GM23338 (cell line): ENCODE results near the gene SLC36A4. TPM values are rescaled to one million over a fixed set of nuclear protein-coding genes. Genes with fewer than 3 reads are reported as not detected.

Source experiments
- ATAC-seq: fragments of 200-7000 bp; cut with Tn5 transposase; 3 replicates; pipeline ENCODE4 v1.9.1; 2020
- DNase-seq: peaks from one replicate; pipeline ENCODE4 v3.0.0-alpha.2; 2015; ENCODE audit warnings: low spot score
- H2AFZ ChIP-seq: fragments of 200-600 bp; sonication (generic); 2 replicates; pipeline ENCODE4 v1.8.0; 2016; ENCODE audit warnings: antibody characterized with exemption, mild to moderate bottlenecking, moderate library complexity
- H3F3A ChIP-seq: fragments of 200-600 bp; sonication (generic); replicated peaks from 2 replicates; pipeline ENCODE4 v1.8.0; 2017; ENCODE audit warnings: antibody characterized with exemption, mixed run types, low read depth
- H3K27ac ChIP-seq: fragments of 200-600 bp; sonication (generic); 2 replicates; pipeline ENCODE4 v1.6.1; 2016; ENCODE audit warnings: low read depth
- H3K27me3 ChIP-seq: fragments of 200-600 bp; sonication (generic); 2 replicates; pipeline ENCODE4 v1.8.0; 2016; ENCODE audit warnings: mild to moderate bottlenecking, mixed run types, moderate library complexity; ENCODE audit not compliant: insufficient read depth
- H3K36me3 ChIP-seq: fragments of 200-600 bp; sonication (generic); 2 replicates; pipeline ENCODE4 v1.8.0; 2016; ENCODE audit warnings: mild to moderate bottlenecking; ENCODE audit not compliant: insufficient read depth
- H3K4me1 ChIP-seq: fragments of 200-600 bp; sonication (generic); 2 replicates; pipeline ENCODE4 v1.8.0; 2016; ENCODE audit warnings: mild to moderate bottlenecking, moderate library complexity; ENCODE audit not compliant: insufficient read depth
- H3K4me2 ChIP-seq: fragments of 200-600 bp; sonication (generic); 2 replicates; pipeline ENCODE4 v1.7.1; 2017; ENCODE audit warnings: mixed run types
- H3K4me3 ChIP-seq: fragments of 200-600 bp; sonication (generic); 2 replicates; pipeline ENCODE4 v1.6.1; 2016; ENCODE audit warnings: mixed run types
- H3K79me2 ChIP-seq: fragments of 200-600 bp; sonication (generic); replicated peaks from 2 replicates; pipeline ENCODE4 v1.8.0; 2017; ENCODE audit warnings: mild to moderate bottlenecking; ENCODE audit not compliant: insufficient read depth
- H3K9me2 ChIP-seq: fragments of 200-600 bp; sonication (generic); 2 replicates; pipeline ENCODE4 v1.8.0; 2017; ENCODE audit not compliant: insufficient read depth
- H4K20me1 ChIP-seq: fragments of 200-600 bp; sonication (generic); replicated peaks from 2 replicates; pipeline ENCODE4 v1.8.0; 2017; ENCODE audit warnings: mild to moderate bottlenecking; ENCODE audit not compliant: insufficient read depth
- H3K27ac Mint-ChIP-seq: 2 replicates; pipeline ENCODE4 v1.8.0; 2020; ENCODE audit warnings: inconsistent platforms, mild to moderate bottlenecking, moderate library complexity, mixed read lengths
- H3K27me3 Mint-ChIP-seq: 3 replicates; pipeline ENCODE4 v1.8.0; 2022; ENCODE audit warnings: low read depth, mild to moderate bottlenecking, moderate library complexity, mixed read lengths, inconsistent platforms; ENCODE audit not compliant: insufficient read depth, poor library complexity
- H3K36me3 Mint-ChIP-seq: 3 replicates; pipeline ENCODE4 v1.8.0; 2021; ENCODE audit warnings: low read depth, mild to moderate bottlenecking, inconsistent platforms, moderate library complexity, mixed read lengths
- H3K4me1 Mint-ChIP-seq: 3 replicates; pipeline ENCODE4 v1.8.0; 2020; ENCODE audit warnings: mild to moderate bottlenecking, inconsistent platforms, mixed read lengths
- H3K4me3 Mint-ChIP-seq: 3 replicates; pipeline ENCODE4 v1.8.0; 2021; ENCODE audit warnings: moderate library complexity, mild to moderate bottlenecking, inconsistent platforms, mixed read lengths
- H3K9me3 Mint-ChIP-seq: 3 replicates; pipeline ENCODE4 v1.8.0; 2020; ENCODE audit warnings: moderate library complexity, mild to moderate bottlenecking, inconsistent platforms, mixed read lengths
- CREB1 ChIP-seq: fragments of 250-450 bp; sonication (Bioruptor Pico); IDR thresholded peaks from 2 replicates; pipeline ENCODE4 v1.5.0; 2020; ENCODE audit warnings: low read depth, mild to moderate bottlenecking, moderate library complexity
- EZH2 ChIP-seq: fragments of 200-600 bp; sonication (generic); IDR thresholded peaks from one replicate; pipeline ENCODE4 v1.8.0; 2017; ENCODE audit warnings: antibody characterized with exemption, mild to moderate bottlenecking, low read depth; ENCODE audit not compliant: unreplicated experiment
- NANOG ChIP-seq: IDR thresholded peaks from 2 replicates; pipeline ENCODE4 v1.6.1; 2016; ENCODE audit warnings: antibody characterized with exemption, borderline replicate concordance
- STAT1 ChIP-seq: IDR thresholded peaks from one replicate; pipeline ENCODE4 v1.6.1; 2016; ENCODE audit warnings: antibody characterized with exemption; ENCODE audit not compliant: unreplicated experiment
- ZNF114 ChIP-seq: fragments of 250-450 bp; sonication (Bioruptor Pico); IDR thresholded peaks from 2 replicates; pipeline ENCODE4 v1.5.0; 2020; ENCODE audit warnings: mild to moderate bottlenecking, moderate library complexity
- ZNF331 ChIP-seq: fragments of 250-450 bp; sonication (Bioruptor Pico); IDR thresholded peaks from 2 replicates; pipeline ENCODE4 v1.5.0; 2020; ENCODE audit warnings: low read depth, mild to moderate bottlenecking, moderate library complexity
- ZNF462 ChIP-seq: fragments of 250-450 bp; sonication (Bioruptor Pico); IDR thresholded peaks from 2 replicates; pipeline ENCODE4 v1.5.0; 2020; ENCODE audit warnings: mild to moderate bottlenecking, moderate library complexity
- polyA plus RNA-seq: library from polyadenylated mRNA; unstranded; fragments of >200 nt; fragmentation: Nextera tagmentation; extraction: Ambion mirVana; gene quantifications from 2 replicates; pipeline ENCODE4 v1.2.1, GENCODE V29; 2016
- total RNA-seq: library from RNA; depleted of rRNA; stranded (reverse); fragments of >200 nt; shearing (Covaris generic); gene quantifications from 2 replicates; pipeline ENCODE4 v1.2.3, GENCODE V29; 2014
- TF ChIP-seq, protein P1 (sequence below), 2 experiments: fragments of 200-600 bp in 1 of 2; sonication (generic) in 1 of 2; conservative IDR thresholded peaks; 2 replicates each; pipeline versions ENCODE4 v1.5.1 to v1.6.1; 2016 to 2017; ENCODE audit warnings: antibody characterized with exemption in 2 of 2, low read depth in 2 of 2, mild to moderate bottlenecking in 2 of 2, moderate library complexity in 1 of 2

SLC36A4 gene
- total and polyA plus RNA-seq, 2 experiments from 2014 or later: 24.9 to 34.6 TPM

DNA sequence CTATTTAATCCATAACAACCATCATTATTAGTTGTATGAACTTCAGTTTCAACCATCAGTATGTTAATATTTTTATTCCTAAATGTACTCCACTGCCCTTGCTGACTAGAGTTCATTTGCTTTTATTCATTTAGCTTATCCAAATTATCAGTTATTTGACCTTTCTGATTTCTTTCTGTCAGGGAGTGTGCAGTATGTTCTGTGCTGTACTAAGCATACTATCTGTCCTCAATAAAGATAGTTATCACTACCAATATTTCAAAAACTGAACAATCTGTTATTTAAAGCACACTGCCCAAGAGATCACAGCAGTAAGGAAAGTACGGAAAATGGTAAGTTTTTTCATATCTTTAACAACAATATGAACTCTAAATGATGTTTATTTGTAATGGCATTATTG, 8.3 kb downstream of the SLC36A4 start (continued):
- TF ChIP-seq ZNF462 (CRISPR knock-in tag): no peak
- TF ChIP-seq, protein P1, sequence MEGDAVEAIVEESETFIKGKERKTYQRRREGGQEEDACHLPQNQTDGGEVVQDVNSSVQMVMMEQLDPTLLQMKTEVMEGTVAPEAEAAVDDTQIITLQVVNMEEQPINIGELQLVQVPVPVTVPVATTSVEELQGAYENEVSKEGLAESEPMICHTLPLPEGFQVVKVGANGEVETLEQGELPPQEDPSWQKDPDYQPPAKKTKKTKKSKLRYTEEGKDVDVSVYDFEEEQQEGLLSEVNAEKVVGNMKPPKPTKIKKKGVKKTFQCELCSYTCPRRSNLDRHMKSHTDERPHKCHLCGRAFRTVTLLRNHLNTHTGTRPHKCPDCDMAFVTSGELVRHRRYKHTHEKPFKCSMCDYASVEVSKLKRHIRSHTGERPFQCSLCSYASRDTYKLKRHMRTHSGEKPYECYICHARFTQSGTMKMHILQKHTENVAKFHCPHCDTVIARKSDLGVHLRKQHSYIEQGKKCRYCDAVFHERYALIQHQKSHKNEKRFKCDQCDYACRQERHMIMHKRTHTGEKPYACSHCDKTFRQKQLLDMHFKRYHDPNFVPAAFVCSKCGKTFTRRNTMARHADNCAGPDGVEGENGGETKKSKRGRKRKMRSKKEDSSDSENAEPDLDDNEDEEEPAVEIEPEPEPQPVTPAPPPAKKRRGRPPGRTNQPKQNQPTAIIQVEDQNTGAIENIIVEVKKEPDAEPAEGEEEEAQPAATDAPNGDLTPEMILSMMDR (conservative IDR thresholded peaks at IDR 0.05; ENCODE audit: low read depth in 2 of 2): no peak
- TF ChIP-seq STAT1: no peak
- TF ChIP-seq ZNF331 (CRISPR knock-in tag): no peak
- TF ChIP-seq EZH2: no peak
- no peak for TF ChIP-seq ZNF114 (CRISPR knock-in tag)
- no peak for TF ChIP-seq CREB1

DNA sequence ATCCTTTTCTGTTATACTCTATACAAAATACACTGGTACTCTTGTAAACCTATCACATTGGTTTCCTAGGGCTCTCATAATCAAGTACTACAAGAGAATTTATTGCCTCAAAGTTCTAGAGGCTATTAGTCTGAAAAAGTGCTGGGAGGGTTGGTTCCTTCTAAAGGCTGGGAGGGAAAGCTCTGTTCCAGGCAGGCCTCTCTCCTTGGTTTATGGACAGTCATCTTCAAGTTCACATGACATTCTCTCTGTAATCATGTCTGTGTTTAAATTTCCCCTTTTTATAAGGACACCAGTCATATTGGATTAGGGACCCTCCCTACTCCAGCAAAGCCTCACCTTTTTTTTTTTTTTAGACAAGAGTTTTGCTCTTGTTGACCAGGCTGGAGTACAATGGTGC, 9.1 kb downstream of the SLC36A4 start:
- H3K4me1 ChIP-seq: peaks cover 11% of the 10 kb centered on the region
- no peak overlapping the region for H3K4me3 ChIP-seq
- ATAC-seq (no peak), DNase-seq (no peak)
- H2AFZ ChIP-seq: no peak overlapping the region
- peaks cover 9% of the 10 kb centered on the region; the same call in 1 of the 2 replicates for H3K36me3 ChIP-seq
- no peaks in the 10 kb centered on the region for H3K27me3 Mint-ChIP-seq
- no peak overlapping the region for H3K27ac Mint-ChIP-seq
- H3K27ac ChIP-seq: no peak overlapping the region
- peaks cover 74% of the 10 kb centered on the region for H3K79me2 ChIP-seq
- H3K9me3 Mint-ChIP-seq: peaks cover 9% of the 10 kb centered on the region
- peaks cover 38% of the 10 kb centered on the region for H3K36me3 Mint-ChIP-seq
- H4K20me1 ChIP-seq: no peaks in the 10 kb centered on the region; the same call in 1 of the 2 replicates
- H3K9me2 ChIP-seq: no peaks in the 10 kb centered on the region
- H3K27me3 ChIP-seq: no peaks in the 10 kb centered on the region
- H3K4me2 ChIP-seq: no peak overlapping the region
- peaks cover 8% of the 10 kb centered on the region for H3K4me1 Mint-ChIP-seq
- H3F3A ChIP-seq: no peaks in the 10 kb centered on the region
- H3K4me3 Mint-ChIP-seq: no peak overlapping the region
- TF ChIP-seq ZNF462 (CRISPR knock-in tag) (no peak), NANOG (no peak)
